HCT116 (cell line): Measurements from ENCODE around the gene MYO16. TPM values are rescaled to one million over a fixed set of nuclear protein-coding genes. Genes with fewer than 3 reads are reported as not detected.

Source experiments
- ATAC-seq: fragments of 200-7000 bp; cut with Tn5 transposase; 2 replicates; pipeline ENCODE4 v1.9.1; 2020; ENCODE audit warnings: mild to moderate bottlenecking, moderate library complexity
- BruUV-seq: library from RNA; stranded (reverse); fragments of 400-500 nt; replicated peaks from 2 replicates; lab custom pipeline; 2021; lab: Mats Ljungman, UMichigan
- CTCF ChIA-PET: fragments of 300-600 bp; sonication (Branson Sonifier 250); formaldehyde crosslinking; loops from one replicate; lab custom pipeline; 2021; ENCODE audit warnings: antibody characterized with exemption; lab: Charles Lee
- POLR2A ChIA-PET: fragments of 300-600, 350-600 bp; sonication (Branson Sonifier 250); formaldehyde crosslinking; loops from one replicate; lab custom pipeline; 2021; ENCODE audit warnings: antibody characterized with exemption; lab: Charles Lee
- RAD21 ChIA-PET, 2 experiments: fragments of 300-600 bp; sonication (Branson Sonifier 250); formaldehyde crosslinking; loops; one replicate each; lab custom pipeline; 2023; ENCODE audit warnings: low total read pairs in 2 of 2; ENCODE audit not compliant: uncharacterized antibody in 2 of 2, unreplicated experiment in 2 of 2, low non-redundant PET in 1 of 2; lab: Charles Lee
- DNase-seq: peaks from one replicate; pipeline ENCODE4 v3.0.0-alpha.2; 2010; ENCODE audit warnings: low read depth, low spot score
- H2AFZ ChIP-seq: fragments of 200-600 bp; shearing (Covaris generic), sonication (generic); 2 replicates; pipeline ENCODE4 v1.6.1; 2017; ENCODE audit warnings: low read depth, mixed run types, mixed read lengths, antibody characterized with exemption, low read length; ENCODE audit not compliant: poor library complexity, severe bottlenecking
- H3K27ac ChIP-seq: 2 replicates; pipeline ENCODE4 v1.5.1; 2012; ENCODE audit warnings: low read depth, low read length
- H3K27me3 ChIP-seq: fragments of 200-600 bp; sonication (generic); 2 replicates; pipeline ENCODE4 v1.6.1; 2016; ENCODE audit warnings: mixed run types, low read length, mixed read lengths; ENCODE audit not compliant: insufficient read depth
- H3K36me3 ChIP-seq, 2 experiments: fragments of 200-500 bp in 1 of 2; fragments of 200-600 bp in 1 of 2; sonication (Bioruptor generic) in 1 of 2; sonication (generic) in 1 of 2; 2 replicates each; pipeline versions ENCODE4 v1.5.1 to v1.6.1; 2014 to 2016; ENCODE audit warnings: low read length in 2 of 2, inconsistent platforms in 1 of 2, mixed read lengths in 1 of 2, mixed run types in 1 of 2; ENCODE audit not compliant: insufficient read depth in 2 of 2, control insufficient read depth in 1 of 2
- H3K4me1 ChIP-seq, 2 experiments: fragments of 200-600 bp in 1 of 2; sonication (generic) in 1 of 2; 2 replicates each; pipeline versions ENCODE4 v1.5.1 to v1.6.1; 2012 to 2017; ENCODE audit warnings: low read length in 2 of 2, inconsistent platforms in 1 of 2, mild to moderate bottlenecking in 1 of 2, mixed read lengths in 1 of 2, mixed run types in 1 of 2, moderate library complexity in 1 of 2; ENCODE audit not compliant: insufficient read depth in 2 of 2, control insufficient read depth in 1 of 2
- H3K4me2 ChIP-seq: fragments of 200-600 bp; sonication (generic); 2 replicates; pipeline ENCODE4 v1.6.1; 2017; ENCODE audit warnings: mixed run types, low read length, mixed read lengths
- H3K4me3 ChIP-seq, 2 experiments: fragments of 200-600 bp in 1 of 2; sonication (generic) in 1 of 2; replicated peaks in 1 of 2; 2 replicates each; pipeline ENCODE4 v1.5.1; 2011 to 2016; ENCODE audit warnings: low read length in 2 of 2, control low read depth in 1 of 2, low read depth in 1 of 2, mild to moderate bottlenecking in 1 of 2, mixed read lengths in 1 of 2, mixed run types in 1 of 2
- H3K79me2 ChIP-seq: fragments of 200-600 bp; sonication (generic); 2 replicates; pipeline ENCODE4 v1.6.1; 2017; ENCODE audit warnings: mild to moderate bottlenecking, mixed run types, low read length, moderate library complexity, mixed read lengths; ENCODE audit not compliant: insufficient read depth
- H3K9ac ChIP-seq: fragments of 200-600 bp; sonication (generic); 2 replicates; pipeline ENCODE4 v1.6.1; 2016; ENCODE audit warnings: low read length, mixed read lengths
- H3K9me2 ChIP-seq: fragments of 200-600 bp; sonication (generic), shearing (Covaris generic); 2 replicates; pipeline ENCODE4 v1.6.1; 2017; ENCODE audit warnings: mixed run types, mild to moderate bottlenecking, moderate library complexity; ENCODE audit not compliant: insufficient read depth
- H3K9me3 ChIP-seq, 2 experiments: fragments of 200-500 bp in 1 of 2; fragments of 200-600 bp in 1 of 2; sonication (Bioruptor generic) in 1 of 2; sonication (generic) in 1 of 2; 2 replicates each; pipeline ENCODE4 v1.6.1; 2014 to 2017; ENCODE audit warnings: low read length in 2 of 2, mixed read lengths in 2 of 2, inconsistent platforms in 1 of 2, low read depth in 1 of 2, mild to moderate bottlenecking in 1 of 2, mixed run types in 1 of 2, moderate library complexity in 1 of 2; ENCODE audit not compliant: control insufficient read depth in 1 of 2, insufficient read depth in 1 of 2
- H4K20me1 ChIP-seq: fragments of 200-600 bp; sonication (generic), shearing (Covaris generic); 2 replicates; pipeline ENCODE4 v1.6.1; 2017; ENCODE audit warnings: mixed run types, mild to moderate bottlenecking, moderate library complexity; ENCODE audit not compliant: insufficient read depth
- ATF3 ChIP-seq: IDR thresholded peaks from 2 replicates; pipeline ENCODE4 v1.6.1; 2012
- EGR1 ChIP-seq: IDR thresholded peaks from 2 replicates; pipeline ENCODE4 v1.6.1; 2012; ENCODE audit warnings: low read depth
- EZH2phosphoT487 ChIP-seq: fragments of 200-600 bp; IDR thresholded peaks from 2 replicates; pipeline ENCODE4 v1.6.1; 2018; ENCODE audit warnings: antibody characterized with exemption, borderline replicate concordance
- POLR2AphosphoS5 ChIP-seq: IDR thresholded peaks from 2 replicates; pipeline ENCODE4 v1.6.1; 2011; ENCODE audit warnings: mild to moderate bottlenecking, low read depth, low read length, moderate library complexity
- SP1 ChIP-seq: IDR thresholded peaks from 2 replicates; pipeline ENCODE4 v1.6.1; 2012; ENCODE audit warnings: low read depth
- SRF ChIP-seq: IDR thresholded peaks from 2 replicates; pipeline ENCODE4 v1.6.1; 2012; ENCODE audit warnings: low read depth
- YY1 ChIP-seq: IDR thresholded peaks from 2 replicates; pipeline ENCODE4 v1.6.1; 2011; ENCODE audit warnings: low read length, low read depth, moderate library complexity, mild to moderate bottlenecking; ENCODE audit not compliant: insufficient replicate concordance; ENCODE audit errors: extremely low read depth
- ZNF274 ChIP-seq: fragments of 200-500 bp; sonication (Bioruptor generic); IDR thresholded peaks from 2 replicates; pipeline ENCODE4 v1.6.1; 2014; ENCODE audit warnings: mild to moderate bottlenecking, low read depth, low read length, inconsistent platforms
- intact Hi-C: fragments of 100-400 bp; cut with micrococcal nuclease; formaldehyde crosslinking; loops from 2 replicates; pipeline ENCODE4 v1.10.0; 2022
- total RNA-seq: library from RNA; stranded (reverse); gene quantifications from one replicate; pipeline ENCODE4 v1.2.1, GENCODE V29; 2021; ENCODE audit not compliant: unreplicated experiment
- TF ChIP-seq, protein P1 (sequence below): IDR thresholded peaks from 2 replicates; pipeline ENCODE4 v1.6.1; 2012; ENCODE audit warnings: low read depth
- TF ChIP-seq, protein P2 (sequence below): IDR thresholded peaks from 2 replicates; pipeline ENCODE4 v1.6.1; 2012

Gene MYO16
- total RNA-seq, 1 experiment from 2014 or later: 0.07 TPM

- Histone ChIP-seq H3K9ac (no peak overlapping the region), H3K36me3 (no peaks in the 10 kb centered on the region), H3K9me3 (no peaks in the 10 kb centered on the region), H3K27ac (no peak overlapping the region), H3K79me2 (no peaks in the 10 kb centered on the region), H4K20me1 (no peaks in the 10 kb centered on the region), H2AFZ (no peak overlapping the region), H3K4me3 (no peak overlapping the region), H3K9me2 (no peaks in the 10 kb centered on the region), H3K4me2 (no peak overlapping the region), H3K4me1 (peaks cover 0 to 4% of the 10 kb centered on the region in 2 experiments; a peak in 1 of 4 replicates), H3K27me3 (no peaks in the 10 kb centered on the region)
- intact Hi-C loops: no loop called here
- ChIA-PET RAD21 (no interaction called here), POLR2A (no interaction called here), CTCF (no interaction called here)
- TF ChIP-seq SRF (no peak), ZNF274 (no peak), EGR1 (no peak), EZH2phosphoT487 (no peak), YY1 (no peak), POLR2AphosphoS5 (no peak), ATF3 (no peak), SP1 (no peak)
- TF ChIP-seq, protein P1, sequence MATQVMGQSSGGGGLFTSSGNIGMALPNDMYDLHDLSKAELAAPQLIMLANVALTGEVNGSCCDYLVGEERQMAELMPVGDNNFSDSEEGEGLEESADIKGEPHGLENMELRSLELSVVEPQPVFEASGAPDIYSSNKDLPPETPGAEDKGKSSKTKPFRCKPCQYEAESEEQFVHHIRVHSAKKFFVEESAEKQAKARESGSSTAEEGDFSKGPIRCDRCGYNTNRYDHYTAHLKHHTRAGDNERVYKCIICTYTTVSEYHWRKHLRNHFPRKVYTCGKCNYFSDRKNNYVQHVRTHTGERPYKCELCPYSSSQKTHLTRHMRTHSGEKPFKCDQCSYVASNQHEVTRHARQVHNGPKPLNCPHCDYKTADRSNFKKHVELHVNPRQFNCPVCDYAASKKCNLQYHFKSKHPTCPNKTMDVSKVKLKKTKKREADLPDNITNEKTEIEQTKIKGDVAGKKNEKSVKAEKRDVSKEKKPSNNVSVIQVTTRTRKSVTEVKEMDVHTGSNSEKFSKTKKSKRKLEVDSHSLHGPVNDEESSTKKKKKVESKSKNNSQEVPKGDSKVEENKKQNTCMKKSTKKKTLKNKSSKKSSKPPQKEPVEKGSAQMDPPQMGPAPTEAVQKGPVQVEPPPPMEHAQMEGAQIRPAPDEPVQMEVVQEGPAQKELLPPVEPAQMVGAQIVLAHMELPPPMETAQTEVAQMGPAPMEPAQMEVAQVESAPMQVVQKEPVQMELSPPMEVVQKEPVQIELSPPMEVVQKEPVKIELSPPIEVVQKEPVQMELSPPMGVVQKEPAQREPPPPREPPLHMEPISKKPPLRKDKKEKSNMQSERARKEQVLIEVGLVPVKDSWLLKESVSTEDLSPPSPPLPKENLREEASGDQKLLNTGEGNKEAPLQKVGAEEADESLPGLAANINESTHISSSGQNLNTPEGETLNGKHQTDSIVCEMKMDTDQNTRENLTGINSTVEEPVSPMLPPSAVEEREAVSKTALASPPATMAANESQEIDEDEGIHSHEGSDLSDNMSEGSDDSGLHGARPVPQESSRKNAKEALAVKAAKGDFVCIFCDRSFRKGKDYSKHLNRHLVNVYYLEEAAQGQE: no peak
- TF ChIP-seq, protein P2, sequence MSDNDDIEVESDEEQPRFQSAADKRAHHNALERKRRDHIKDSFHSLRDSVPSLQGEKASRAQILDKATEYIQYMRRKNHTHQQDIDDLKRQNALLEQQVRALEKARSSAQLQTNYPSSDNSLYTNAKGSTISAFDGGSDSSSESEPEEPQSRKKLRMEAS: no peak
- ATAC-seq (no peak), DNase-seq (no peak)
- no TSS peak for BruUV-seq
These were observed 537.4 kb downstream of the MYO16 start for GRCh38 chr13:109166804-109167203.
